Parathyroid adenoma (tissue), 2 donors: Measurements from ENCODE around the gene ACYP1.

Source experiments
- H2AFZ ChIP-seq: fragments of 300-600 bp; sonication (generic); one replicate; pipeline ENCODE4 v1.7.0; 2017; ENCODE audit warnings: antibody characterized with exemption, mild to moderate bottlenecking
- H3K27ac ChIP-seq: fragments of 300-600 bp; sonication (generic); one replicate; pipeline ENCODE4 v1.7.0; 2017
- H3K27me3 ChIP-seq: fragments of 300-600 bp; sonication (generic); one replicate; pipeline ENCODE4 v1.7.0; 2017; ENCODE audit warnings: low read length; ENCODE audit not compliant: control insufficient read depth, insufficient read depth
- H3K36me3 ChIP-seq: fragments of 300-600 bp; sonication (generic); one replicate; pipeline ENCODE4 v1.7.0; 2017; ENCODE audit warnings: low read length; ENCODE audit not compliant: control insufficient read depth, insufficient read depth
- H3K4me1 ChIP-seq: fragments of 300-600 bp; sonication (generic); one replicate; pipeline ENCODE4 v1.7.0; 2017; ENCODE audit warnings: control low read depth
- H3K4me2 ChIP-seq: fragments of 300-600 bp; sonication (generic); one replicate; pipeline ENCODE4 v1.7.0; 2017; ENCODE audit warnings: low read length
- H3K4me3 ChIP-seq: fragments of 300-600 bp; sonication (generic); one replicate; pipeline ENCODE4 v1.7.0; 2017; ENCODE audit warnings: low read depth, low read length
- H3K79me2 ChIP-seq: fragments of 300-600 bp; sonication (generic); one replicate; pipeline ENCODE4 v1.7.0; 2017; ENCODE audit warnings: control low read depth
- H3K9ac ChIP-seq: fragments of 300-600 bp; sonication (generic); one replicate; pipeline ENCODE4 v1.7.0; 2017; ENCODE audit warnings: mild to moderate bottlenecking
- H3K9me3 ChIP-seq: fragments of 300-600 bp; sonication (generic); one replicate; pipeline ENCODE4 v1.7.0; 2017; ENCODE audit warnings: low read length; ENCODE audit not compliant: control insufficient read depth
- CTCF ChIP-seq: fragments of 300-600 bp; sonication (generic); IDR thresholded peaks from one replicate; pipeline ENCODE4 v1.7.0; 2017; ENCODE audit warnings: antibody characterized with exemption, mild to moderate bottlenecking
- donor health status: primary hyperparathyroidism.

Gene ACYP1

GRCh38 chr14:75098212-75098611 is 34.4 kb upstream of the ACYP1 start:
- Histone ChIP-seq H3K9me3 (no peaks in the 10 kb centered on the region), H3K4me1 (no peaks in the 10 kb centered on the region), H3K4me3 (no peak overlapping the region), H3K36me3 (no peaks in the 10 kb centered on the region), H2AFZ (no peak overlapping the region), H3K27me3 (no peaks in the 10 kb centered on the region), H3K4me2 (no peak overlapping the region), H3K9ac (no peak overlapping the region), H3K79me2 (peaks cover 2% of the 10 kb centered on the region), H3K27ac (no peak overlapping the region)
- TF ChIP-seq CTCF = no peak

DNA sequence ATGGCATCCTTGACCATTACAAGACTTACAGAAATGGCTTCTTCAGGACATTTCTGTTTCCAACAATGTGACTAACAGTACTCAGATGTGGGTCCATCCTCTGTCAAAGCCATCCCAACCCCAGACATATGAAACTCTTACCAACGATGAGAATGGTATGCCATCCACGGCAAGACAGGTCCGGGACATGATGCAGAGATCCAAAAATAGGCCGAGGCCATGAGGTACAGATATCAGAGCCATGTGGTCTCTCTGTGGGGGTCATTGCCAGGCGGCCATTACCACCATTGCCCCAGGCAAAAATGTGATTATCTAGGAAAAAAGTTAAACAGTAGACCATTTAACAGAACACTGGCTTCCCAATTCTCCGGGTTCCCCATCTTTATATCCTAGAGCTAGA is 33.1 kb upstream of the ACYP1 start:
- Histone ChIP-seq H3K4me1 (no peaks in the 10 kb centered on the region), H3K9me3 (no peaks in the 10 kb centered on the region), H3K36me3 (no peaks in the 10 kb centered on the region), H3K27me3 (no peaks in the 10 kb centered on the region), H3K4me3 (no peak overlapping the region), H3K27ac (no peak overlapping the region), H3K4me2 (no peak overlapping the region), H3K9ac (no peak overlapping the region), H3K79me2 (peaks cover 2% of the 10 kb centered on the region), H2AFZ (no peak overlapping the region)
- no peak for TF ChIP-seq CTCF

- no peak for TF ChIP-seq CTCF
- Histone ChIP-seq H3K4me2 (no peak overlapping the region), H3K9me3 (no peaks in the 10 kb centered on the region), H3K36me3 (no peaks in the 10 kb centered on the region), H2AFZ (no peak overlapping the region), H3K4me3 (no peak overlapping the region), H3K9ac (no peak overlapping the region), H3K79me2 (peaks cover 2% of the 10 kb centered on the region), H3K27ac (no peak overlapping the region), H3K4me1 (no peaks in the 10 kb centered on the region), H3K27me3 (no peaks in the 10 kb centered on the region)
Measured at GRCh38 chr14:75095690-75096089, 31.9 kb upstream of the ACYP1 start.

- H3K27me3 ChIP-seq = no peaks in the 10 kb centered on the region
- peaks cover 2% of the 10 kb centered on the region for H3K79me2 ChIP-seq
- no peaks in the 10 kb centered on the region for H3K36me3 ChIP-seq
- H3K4me3 ChIP-seq = no peak overlapping the region
- H3K4me1 ChIP-seq = no peaks in the 10 kb centered on the region
- H2AFZ ChIP-seq = no peak overlapping the region
- TF ChIP-seq CTCF = no peak
- no peak overlapping the region for H3K9ac ChIP-seq
- H3K27ac ChIP-seq = no peak overlapping the region
- H3K4me2 ChIP-seq = no peak overlapping the region
- no peaks in the 10 kb centered on the region for H3K9me3 ChIP-seq
Measured at GRCh38 chr14:75094896-75095295, 31.1 kb upstream of the ACYP1 start.

- Histone ChIP-seq H3K4me3 (no peak overlapping the region), H3K36me3 (no peaks in the 10 kb centered on the region), H3K27ac (no peak overlapping the region), H3K9me3 (no peaks in the 10 kb centered on the region), H2AFZ (no peak overlapping the region), H3K4me2 (no peak overlapping the region), H3K79me2 (peaks cover 2% of the 10 kb centered on the region), H3K9ac (no peak overlapping the region), H3K4me1 (no peaks in the 10 kb centered on the region), H3K27me3 (no peaks in the 10 kb centered on the region)
- TF ChIP-seq CTCF = no peak
Measured at GRCh38 chr14:75092698-75093097, 28.9 kb upstream of the ACYP1 start.
